ENCODE data around the gene UMAD1. TPM values are rescaled to one million over a fixed set of nuclear protein-coding genes. Genes with fewer than 3 reads are reported as not detected.

The UMAD1 gene
- 12.1 and 12.8 TPM in 2 replicates for total RNA-seq
- long read RNA-seq, partial matches to known transcripts: 0 of 18 reads
- long read RNA-seq, other reads (novel, unspliced or antisense): 16 of 18 reads

DNA sequence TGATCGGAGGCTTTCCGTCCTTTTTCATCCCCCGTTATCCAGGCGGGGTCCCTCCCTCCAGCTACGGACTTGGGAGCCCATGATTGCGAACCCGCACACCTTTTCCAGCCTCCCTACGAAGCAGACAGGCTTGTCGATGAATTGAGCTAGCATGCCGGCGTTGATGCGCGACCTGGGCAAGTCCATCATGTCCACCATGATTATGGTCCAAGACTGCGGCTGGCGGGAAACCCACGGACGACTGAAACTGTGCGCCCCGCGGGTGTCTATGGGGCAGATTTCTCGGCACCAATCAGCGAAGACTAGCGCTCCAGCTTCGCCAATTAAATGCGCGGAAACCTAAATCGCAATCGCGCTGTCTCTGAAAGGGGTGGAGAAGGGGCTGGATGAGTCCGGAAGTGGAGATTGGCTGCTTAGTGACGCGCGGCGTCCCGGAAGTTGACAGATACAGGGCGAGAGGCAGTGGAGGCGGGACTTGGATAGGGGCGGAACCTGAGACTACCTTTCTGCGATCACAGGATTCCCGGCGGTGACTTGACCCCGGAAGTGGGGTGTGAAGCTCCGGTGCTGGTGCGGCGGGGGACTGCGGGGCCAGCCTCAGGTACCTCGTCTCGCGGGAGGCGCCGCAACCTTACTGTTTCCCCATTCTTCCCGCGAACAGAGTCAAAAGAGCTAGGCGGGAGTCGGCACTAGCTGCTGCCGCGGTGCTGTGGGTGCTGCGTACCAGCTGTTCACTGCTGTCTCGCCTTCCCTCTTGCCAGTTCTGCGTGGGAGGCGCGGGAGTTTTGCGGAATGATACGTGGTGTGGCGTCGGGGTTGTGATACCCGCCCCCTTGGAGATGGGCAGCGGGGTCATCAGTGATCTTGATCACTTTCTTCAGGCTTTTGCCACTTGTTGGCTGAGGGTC is at the start of gene UMAD1:
UMAD1 (plus strand) TSS at position 532 of the 908 bp plus-strand sequence. CDS start 32,620 bp downstream, outside the sequence.
- TF ChIP-seq, protein P1, sequence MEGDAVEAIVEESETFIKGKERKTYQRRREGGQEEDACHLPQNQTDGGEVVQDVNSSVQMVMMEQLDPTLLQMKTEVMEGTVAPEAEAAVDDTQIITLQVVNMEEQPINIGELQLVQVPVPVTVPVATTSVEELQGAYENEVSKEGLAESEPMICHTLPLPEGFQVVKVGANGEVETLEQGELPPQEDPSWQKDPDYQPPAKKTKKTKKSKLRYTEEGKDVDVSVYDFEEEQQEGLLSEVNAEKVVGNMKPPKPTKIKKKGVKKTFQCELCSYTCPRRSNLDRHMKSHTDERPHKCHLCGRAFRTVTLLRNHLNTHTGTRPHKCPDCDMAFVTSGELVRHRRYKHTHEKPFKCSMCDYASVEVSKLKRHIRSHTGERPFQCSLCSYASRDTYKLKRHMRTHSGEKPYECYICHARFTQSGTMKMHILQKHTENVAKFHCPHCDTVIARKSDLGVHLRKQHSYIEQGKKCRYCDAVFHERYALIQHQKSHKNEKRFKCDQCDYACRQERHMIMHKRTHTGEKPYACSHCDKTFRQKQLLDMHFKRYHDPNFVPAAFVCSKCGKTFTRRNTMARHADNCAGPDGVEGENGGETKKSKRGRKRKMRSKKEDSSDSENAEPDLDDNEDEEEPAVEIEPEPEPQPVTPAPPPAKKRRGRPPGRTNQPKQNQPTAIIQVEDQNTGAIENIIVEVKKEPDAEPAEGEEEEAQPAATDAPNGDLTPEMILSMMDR (IDR thresholded peaks at IDR 0.05; ENCODE audit: unreplicated experiment): no peak
- Mint-ChIP-seq H3K27me3 (no peaks in the 10 kb centered on the region), H3K27ac (peak within 1 kb of the TSS; percentile 99), H3K36me3 (ENCODE audit: insufficient read depth) (peaks cover 23% of the 10 kb centered on the region), H3K4me3 (ENCODE audit: low read depth) (peak within 1 kb of the TSS; percentile 99), H3K4me1 (ENCODE audit: low read depth) (peaks cover 23% of the 10 kb centered on the region), H3K9me3 (ENCODE audit: low read depth) (peaks cover 6% of the 10 kb centered on the region)
- DNase-seq (ENCODE audit: low spot score, unreplicated experiment): peak; percentile 91

DNA sequence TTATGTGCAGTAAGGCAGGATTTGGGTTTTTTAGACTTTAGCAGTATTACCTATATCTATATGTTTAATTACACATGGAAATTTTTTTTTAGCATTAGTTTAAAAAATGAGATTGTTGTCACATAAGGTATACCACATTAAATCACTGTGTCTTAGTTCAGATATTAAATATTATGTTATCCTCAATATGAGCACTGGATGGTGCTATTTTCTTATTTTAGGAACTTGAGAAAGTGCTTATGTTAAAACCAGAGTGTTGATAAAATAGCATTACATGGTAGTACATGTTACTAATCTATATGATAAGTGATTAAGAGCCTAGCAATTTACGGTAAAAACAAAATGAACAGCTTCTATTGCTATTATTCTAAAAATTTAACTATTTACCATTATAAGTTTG is 45.1 kb upstream of the UMAD1 start:
- DNase-seq (ENCODE audit: low spot score, unreplicated experiment): no peak
- Mint-ChIP-seq H3K4me3 (ENCODE audit: low read depth) (no peak overlapping the region), H3K27ac (no peak overlapping the region), H3K27me3 (no peaks in the 10 kb centered on the region), H3K36me3 (ENCODE audit: insufficient read depth) (peaks cover 44% of the 10 kb centered on the region), H3K9me3 (ENCODE audit: low read depth) (peaks cover 11% of the 10 kb centered on the region), H3K4me1 (ENCODE audit: low read depth) (no peaks in the 10 kb centered on the region)
- TF ChIP-seq, protein P1 (IDR thresholded peaks at IDR 0.05; ENCODE audit: unreplicated experiment): peak; percentile 44

DNA sequence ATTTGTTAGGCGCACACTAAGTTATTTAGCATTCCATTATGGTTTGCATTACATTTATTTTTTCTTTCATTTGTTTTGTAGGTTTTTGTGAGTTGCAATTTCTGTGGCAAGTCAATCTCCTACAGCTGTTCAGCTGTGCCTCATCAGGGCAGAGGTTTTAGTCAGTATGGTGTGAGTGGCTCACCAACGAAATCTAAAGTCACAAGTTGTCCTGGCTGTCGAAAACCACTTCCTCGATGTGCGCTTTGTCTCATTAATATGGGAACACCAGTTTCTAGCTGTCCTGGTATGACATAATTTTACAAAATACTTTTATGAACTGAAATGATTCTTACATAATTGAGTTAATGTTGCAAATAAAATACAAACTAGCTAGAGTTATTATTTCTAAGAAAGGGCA is 44.4 kb upstream of the UMAD1 start:
- TF ChIP-seq, protein P1 (IDR thresholded peaks at IDR 0.05; ENCODE audit: unreplicated experiment): no peak
- Mint-ChIP-seq H3K4me1 (ENCODE audit: low read depth) (no peaks in the 10 kb centered on the region), H3K9me3 (ENCODE audit: low read depth) (peaks cover 18% of the 10 kb centered on the region), H3K36me3 (ENCODE audit: insufficient read depth) (peaks cover 46% of the 10 kb centered on the region), H3K4me3 (ENCODE audit: low read depth) (no peak overlapping the region), H3K27ac (no peak overlapping the region), H3K27me3 (no peaks in the 10 kb centered on the region)
- no peak for DNase-seq (ENCODE audit: low spot score, unreplicated experiment)

DNA sequence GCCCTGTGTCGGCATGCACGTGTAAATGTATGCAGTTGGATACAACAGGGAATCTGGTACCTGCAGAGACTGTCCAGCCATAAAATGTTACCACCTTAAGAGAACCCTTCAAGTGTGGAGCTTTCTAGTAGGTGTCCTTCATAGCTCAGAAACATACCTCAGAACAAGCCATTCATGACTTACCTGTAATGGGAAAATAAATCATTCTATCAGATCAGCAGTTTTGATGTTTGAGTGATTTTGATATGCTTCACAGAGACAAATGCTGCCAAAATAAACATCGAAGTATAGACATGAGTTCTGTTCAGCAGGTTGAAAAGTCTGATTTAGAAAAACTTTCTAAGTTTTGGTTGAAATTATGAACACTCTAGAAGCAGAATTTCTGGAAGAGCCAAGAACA is 33.5 kb upstream of the UMAD1 start:
- Mint-ChIP-seq H3K9me3 (ENCODE audit: low read depth) (no peaks in the 10 kb centered on the region), H3K4me1 (ENCODE audit: low read depth) (no peaks in the 10 kb centered on the region), H3K27me3 (no peaks in the 10 kb centered on the region), H3K27ac (no peak overlapping the region), H3K36me3 (ENCODE audit: insufficient read depth) (peaks cover 9% of the 10 kb centered on the region), H3K4me3 (ENCODE audit: low read depth) (no peak overlapping the region)
- TF ChIP-seq, protein P1 (IDR thresholded peaks at IDR 0.05; ENCODE audit: unreplicated experiment): no peak
- DNase-seq (ENCODE audit: low spot score, unreplicated experiment): no peak

DNA sequence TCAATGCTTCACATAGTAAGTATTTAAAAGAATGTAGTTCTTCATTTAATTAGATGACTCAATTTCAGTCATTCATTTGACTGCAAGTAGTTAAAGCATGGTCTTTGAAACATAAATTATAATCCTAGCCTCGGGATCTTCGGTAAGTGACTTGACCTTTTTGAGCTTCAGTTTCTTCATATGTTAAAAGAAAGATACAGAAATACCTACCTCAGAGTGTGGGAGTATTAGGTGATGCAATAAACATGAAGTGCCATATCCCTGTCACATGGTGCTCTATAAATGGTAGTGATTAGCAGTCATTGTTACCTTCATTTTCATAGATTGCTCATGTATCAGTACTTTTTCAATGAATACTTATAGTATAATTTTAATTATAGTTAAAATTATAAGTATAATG is 31.2 kb upstream of the UMAD1 start:
- TF ChIP-seq, protein P1 (IDR thresholded peaks at IDR 0.05; ENCODE audit: unreplicated experiment): no peak
- no peak for DNase-seq (ENCODE audit: low spot score, unreplicated experiment)
- H3K36me3 Mint-ChIP-seq (ENCODE audit: insufficient read depth): peaks cover 7% of the 10 kb centered on the region
- H3K27ac Mint-ChIP-seq: no peak overlapping the region
- H3K4me3 Mint-ChIP-seq (ENCODE audit: low read depth): no peak overlapping the region
- no peaks in the 10 kb centered on the region for H3K9me3 Mint-ChIP-seq (ENCODE audit: low read depth)
- no peaks in the 10 kb centered on the region for H3K4me1 Mint-ChIP-seq (ENCODE audit: low read depth)
- H3K27me3 Mint-ChIP-seq: no peaks in the 10 kb centered on the region
